DMS153 (cell line): ENCODE results near the gene PGAP3.

Source experiments
- DNase-seq: peaks from one replicate; lab custom pipeline; 2025; lab: John Stamatoyannopoulos, UW

Gene PGAP3

DNA sequence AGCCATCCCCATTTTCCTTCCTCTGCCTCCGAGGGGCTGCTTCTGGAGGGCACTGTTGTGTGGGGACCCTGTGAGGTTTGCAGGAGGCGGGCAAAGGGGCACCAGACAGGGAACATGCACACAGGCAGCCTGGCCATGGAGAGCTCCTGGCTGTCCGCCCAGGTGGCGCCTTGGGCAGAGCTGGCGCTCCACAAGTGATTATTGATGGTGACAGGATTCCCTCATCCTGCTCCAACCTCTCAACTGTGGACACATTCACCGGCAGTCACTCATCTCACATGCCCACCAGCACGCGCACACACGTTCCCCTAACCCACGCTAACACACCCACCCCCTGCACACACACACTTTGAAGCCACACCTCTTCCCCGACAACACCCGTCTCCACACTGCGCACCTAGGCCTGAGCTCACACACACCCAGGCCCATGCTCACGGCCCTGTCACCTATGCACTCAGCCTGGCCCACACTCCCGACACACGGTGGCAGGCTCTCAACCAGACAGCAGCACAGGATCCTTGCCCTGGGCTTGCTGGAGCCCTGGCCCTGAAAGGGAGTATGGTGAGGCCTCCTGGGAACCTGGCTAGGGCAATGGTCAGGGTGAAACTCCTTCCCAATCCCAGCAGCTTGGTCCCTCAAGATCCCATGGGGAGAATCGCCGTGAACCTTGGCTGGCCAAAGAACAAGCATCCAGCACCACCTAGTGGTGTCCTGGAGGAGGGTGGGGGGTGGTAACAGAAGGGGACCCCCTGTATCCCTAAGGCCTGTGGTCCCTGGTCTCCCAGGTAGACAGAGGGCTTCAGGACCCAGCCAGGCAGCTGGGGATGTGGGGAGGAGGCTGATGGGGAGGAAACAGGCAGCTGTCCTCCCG, 16.0 kb downstream of the PGAP3 start:
- no peak for DNase-seq

- no peak for DNase-seq
These were observed 17.1 kb downstream of the PGAP3 start for GRCh38 chr17:39670746-39671145.

GRCh38 chr17:39669897-39670735, 17.7 kb downstream of the PGAP3 start:
- no peak for DNase-seq

DNA sequence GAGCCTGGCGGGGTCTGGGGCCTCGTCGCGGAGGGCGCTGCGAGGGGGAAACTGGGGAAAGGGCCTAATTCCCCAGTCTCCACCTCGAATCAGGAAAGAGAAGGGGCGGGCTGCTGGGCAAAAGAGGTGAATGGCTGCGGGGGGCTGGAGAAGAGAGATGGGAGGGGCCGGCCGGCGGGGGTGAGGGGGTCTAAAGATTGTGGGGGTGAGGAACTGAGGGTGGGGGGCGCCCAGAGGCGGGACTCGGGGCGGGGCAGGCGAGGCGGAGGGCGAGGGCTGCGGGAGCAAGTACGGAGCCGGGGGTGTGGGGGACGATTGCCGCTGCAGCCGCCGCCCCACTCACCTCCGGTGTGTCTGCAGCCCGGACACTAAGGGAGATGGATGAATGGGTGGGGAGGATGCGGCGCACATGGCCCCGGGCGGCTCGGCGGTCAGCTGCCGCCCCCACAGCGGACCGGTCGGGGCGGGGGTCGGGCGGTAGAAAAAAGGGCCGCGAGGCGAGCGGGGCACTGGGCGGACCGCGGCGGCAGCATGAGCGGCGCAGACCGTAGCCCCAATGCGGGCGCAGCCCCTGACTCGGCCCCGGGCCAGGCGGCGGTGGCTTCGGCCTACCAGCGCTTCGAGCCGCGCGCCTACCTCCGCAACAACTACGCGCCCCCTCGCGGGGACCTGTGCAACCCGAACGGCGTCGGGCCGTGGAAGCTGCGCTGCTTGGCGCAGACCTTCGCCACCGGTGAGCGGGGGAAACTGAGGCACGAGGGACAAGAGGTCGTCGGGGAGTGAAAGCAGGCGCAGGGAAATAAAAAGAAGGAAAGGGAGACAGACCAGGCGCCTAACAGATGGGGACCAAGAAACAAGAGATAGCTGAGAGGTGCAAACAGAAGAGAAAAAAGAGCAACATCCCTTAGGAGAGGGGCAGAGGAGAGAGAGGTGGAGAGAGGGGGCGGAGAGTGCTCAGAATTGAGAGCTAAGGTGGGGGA, 19.6 kb downstream of the PGAP3 start, which contains the start of gene PNMT:
PNMT (plus strand) TSS at position 509 of the 980 bp plus-strand sequence; CDS start at position 532, 23 bp downstream.
- DNase-seq, result no peak

DNA sequence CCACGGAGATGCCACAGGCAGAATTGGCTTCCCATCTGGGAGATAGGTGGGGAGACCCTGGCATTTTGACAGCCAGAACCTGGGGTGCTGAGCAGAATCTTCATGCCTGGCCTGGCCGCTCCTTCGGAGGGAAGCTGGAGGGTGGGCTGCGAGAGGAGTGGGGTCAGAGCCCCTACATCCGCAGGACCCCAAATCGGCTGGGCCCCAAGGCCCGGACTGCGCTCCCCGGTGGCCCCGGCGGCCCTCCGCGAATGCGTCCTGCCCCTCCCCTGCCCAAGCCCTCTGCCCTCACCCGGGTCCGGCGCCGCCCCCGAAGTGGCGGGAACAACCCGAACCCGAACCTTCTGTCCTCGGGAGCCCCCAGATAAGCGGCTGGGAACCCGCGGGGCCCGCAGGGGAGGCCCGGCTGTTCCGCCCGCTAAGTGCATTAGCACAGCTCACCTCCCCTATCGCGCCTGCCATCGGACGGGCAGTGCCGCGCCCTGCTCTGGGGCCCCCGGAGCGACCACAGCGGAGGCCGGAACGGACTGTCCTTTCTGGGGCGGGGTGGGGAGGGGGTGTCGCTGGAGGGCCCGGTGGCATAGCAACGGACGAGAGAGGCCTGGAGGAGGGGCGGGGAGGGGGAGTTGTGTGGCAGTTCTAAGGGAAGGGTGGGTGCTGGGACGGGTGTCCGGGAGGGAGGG, 20.5 kb downstream of the PGAP3 start:
- no peak for DNase-seq

GRCh38 chr17:39666601-39667261, 21.1 kb downstream of the PGAP3 start:
- DNase-seq, result no peak

- no peak for DNase-seq
These were observed 21.6 kb downstream of the PGAP3 start for GRCh38 chr17:39666231-39666600.

- DNase-seq, result no peak
These were observed 22.1 kb downstream of the PGAP3 start for GRCh38 chr17:39665642-39666224.

DNA sequence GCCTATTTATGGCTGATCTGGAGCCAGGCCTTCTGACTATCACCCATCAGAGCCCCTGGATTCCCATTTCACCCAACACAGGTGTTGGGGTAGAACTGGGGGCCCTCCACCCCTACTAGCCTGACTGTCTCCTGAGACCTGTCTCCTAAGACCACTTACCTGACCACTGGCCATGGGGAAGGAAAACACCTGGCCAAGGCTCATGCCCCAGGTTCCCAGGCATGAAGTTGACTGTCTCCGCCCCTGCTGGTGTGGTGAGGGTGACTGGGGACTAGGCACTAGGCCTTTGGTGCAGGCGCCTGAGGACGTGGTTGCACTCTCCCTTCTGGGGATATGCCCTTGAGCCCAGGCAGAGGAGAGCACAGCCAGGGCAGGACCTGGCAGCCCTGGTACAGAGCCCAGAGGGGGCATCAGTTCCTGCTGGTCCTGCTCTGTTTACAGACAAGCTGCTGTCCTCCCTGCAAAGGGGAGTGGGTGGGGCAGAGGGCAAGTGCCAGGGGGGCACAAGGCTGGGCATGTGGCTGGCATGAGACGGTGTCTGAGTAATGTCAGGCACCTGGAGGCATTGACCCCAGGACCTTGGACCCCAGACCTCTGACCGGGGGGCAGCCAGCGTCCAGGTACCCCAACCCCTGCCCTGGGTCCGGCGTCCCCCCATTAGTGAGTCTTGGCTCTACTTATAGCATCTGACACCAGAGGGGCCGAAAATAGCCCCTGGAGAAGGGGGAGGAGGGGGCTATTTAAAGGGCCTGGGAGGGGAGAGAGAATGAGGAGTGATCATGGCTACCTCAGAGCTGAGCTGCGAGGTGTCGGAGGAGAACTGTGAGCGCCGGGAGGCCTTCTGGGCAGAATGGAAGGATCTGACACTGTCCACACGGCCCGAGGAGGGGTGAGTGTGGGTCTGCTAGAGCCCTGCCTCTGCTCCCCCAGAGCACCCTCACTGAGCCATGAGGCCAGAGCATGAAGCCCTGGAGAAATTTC, 23.0 kb downstream of the PGAP3 start, which contains the start of gene TCAP:
TCAP (plus strand) TSS at position 769 of the 981 bp plus-strand sequence; CDS start at position 780, 11 bp downstream.
- DNase-seq, result no peak

DNA sequence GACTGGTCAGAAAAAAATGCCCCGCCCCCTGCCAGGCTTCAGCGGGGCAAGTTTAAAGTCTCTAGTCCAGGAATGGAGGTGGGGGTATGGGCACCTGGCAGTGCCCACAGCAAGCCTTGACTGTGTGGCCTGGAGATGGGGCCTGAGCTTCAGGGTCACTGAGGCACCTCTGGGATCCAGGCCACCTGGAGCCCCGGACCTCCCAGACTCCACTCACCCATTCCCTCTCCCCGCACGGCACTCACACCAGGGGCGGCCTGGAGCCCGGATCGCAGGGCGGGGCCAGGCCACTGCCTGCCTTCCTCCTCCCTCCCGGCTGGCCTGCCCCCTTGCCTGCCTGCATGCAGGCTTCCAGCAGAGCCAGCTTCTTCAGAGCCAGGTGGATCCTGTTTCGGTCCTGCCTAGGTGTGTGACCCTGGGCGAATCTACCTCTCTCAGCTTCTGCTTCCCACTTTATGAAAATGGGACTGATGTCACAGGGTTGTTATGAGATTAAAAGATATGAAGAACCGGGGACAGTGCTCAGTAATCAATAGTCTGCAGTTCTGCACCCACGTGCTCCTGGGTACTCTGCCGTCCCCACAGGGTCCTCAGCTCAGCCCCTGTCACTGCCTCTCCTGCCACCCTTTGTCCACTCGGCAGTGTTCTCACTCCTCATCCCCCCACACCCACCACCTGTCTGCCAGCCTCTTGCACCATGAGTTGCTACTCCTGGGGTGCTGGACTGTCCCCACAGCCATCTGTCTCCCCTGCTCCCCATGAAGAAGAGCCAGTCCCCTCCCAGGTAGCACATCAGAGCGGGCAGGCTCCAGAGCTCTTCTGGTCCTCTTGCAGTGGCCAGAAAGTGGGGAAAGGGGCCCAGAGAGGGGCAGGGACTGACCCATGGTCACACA, 23.9 kb downstream of the PGAP3 start:
- DNase-seq, result no peak

DNA sequence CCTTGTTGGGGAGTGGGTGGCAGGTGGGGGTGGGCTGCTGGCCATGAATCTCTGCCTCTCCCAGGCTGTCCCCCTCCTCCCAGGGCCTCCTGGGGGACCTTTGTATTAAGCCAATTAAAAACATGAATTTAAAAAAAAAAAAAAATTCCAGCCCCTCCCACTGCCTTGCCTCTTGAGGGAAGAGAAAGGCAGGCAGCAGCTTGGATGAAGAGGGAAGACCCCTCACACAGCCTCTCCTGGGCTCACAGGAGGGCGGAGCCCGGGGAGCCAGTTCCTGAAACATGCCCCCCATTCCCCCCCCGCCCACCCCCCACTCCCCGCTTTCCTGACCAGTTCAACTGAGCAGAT, 24.5 kb downstream of the PGAP3 start:
- DNase-seq, result no peak

- DNase-seq, result no peak
These were observed 25.1 kb downstream of the PGAP3 start for GRCh38 chr17:39662551-39663339.

GRCh38 chr17:39661744-39662541, 25.9 kb downstream of the PGAP3 start:
- DNase-seq, result no peak

DNA sequence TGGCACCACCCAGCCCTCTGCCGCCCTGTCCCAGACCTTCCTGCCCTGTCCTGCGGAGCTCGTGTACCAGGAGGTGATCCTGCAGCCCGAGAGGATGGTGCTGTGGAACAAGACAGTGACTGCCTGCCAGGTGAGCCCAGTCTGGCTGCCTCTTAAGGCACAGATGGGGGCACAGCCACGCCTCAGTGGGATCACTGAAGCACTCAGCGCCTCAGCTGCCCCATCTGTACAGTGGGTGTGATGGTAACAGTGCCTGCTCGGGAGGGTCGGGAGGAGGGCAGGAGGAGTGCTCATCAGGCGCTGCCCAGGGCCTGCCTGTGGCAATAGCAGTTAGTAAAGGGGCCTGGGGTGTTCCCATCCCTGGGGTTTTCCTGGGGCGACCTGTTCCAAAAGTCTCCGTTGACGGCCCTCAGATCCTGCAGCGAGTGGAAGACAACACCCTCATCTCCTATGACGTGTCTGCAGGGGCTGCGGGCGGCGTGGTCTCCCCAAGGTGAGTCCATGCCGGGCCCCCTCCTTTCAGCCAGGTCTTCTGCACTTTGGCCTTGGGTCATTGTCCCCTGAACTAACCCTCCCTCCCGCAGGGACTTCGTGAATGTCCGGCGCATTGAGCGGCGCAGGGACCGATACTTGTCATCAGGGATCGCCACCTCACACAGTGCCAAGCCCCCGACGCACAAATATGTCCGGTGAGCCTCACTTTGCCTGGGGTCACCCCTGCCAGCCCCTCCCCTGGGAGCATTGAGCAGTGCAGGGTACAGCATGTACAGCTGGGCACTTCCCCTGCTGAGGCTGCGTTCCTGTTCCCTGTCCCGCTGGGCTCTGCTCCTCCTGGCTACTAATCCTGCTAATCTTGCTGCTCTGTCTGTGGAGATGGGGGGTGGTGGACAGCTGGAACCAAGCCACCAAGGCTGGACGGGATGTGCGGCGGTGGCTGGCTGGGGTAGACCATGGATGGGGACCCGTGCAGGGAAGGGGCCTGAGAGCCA, 27.2 kb downstream of the PGAP3 start:
- no peak for DNase-seq

- DNase-seq, result no peak
These were observed 27.9 kb downstream of the PGAP3 start for GRCh38 chr17:39660011-39660360.
